ENCODE measurements around the gene NAPSA. TPM values are rescaled to one million over a fixed set of nuclear protein-coding genes. Genes with fewer than 3 reads are reported as not detected.

NAPSA gene
- polyA plus RNA-seq, 1 of the 3 experiments (the other 2 are of a cell fraction) = 0.43 TPM

GRCh38 chr19:50387868-50388245 is 22.4 kb upstream of the NAPSA start:
- no peak for DNase-seq
- Histone ChIP-seq H3K4me3 (ENCODE audit: low read depth in 2 of 2, low read length in 1 of 2) (no peak overlapping the region), H3K36me3 (replicated peaks in 1 of 2; ENCODE audit: control insufficient read depth in 1 of 2, insufficient read depth in 2 of 2, low read length in 1 of 2) (peaks cover 10 to 13% of the 10 kb centered on the region in 2 experiments), H3K4me2 (no peak overlapping the region), H3K4me1 (ENCODE audit: control insufficient read depth in 1 of 2, insufficient read depth in 2 of 2, low read depth in 1 of 2, low read length in 1 of 2) (peaks cover 0 to 13% of the 10 kb centered on the region in 2 experiments; a peak in 1 of 4 replicates), H3K9me3 (no peaks in the 10 kb centered on the region), H3K79me2 (ENCODE audit: insufficient read depth) (peaks cover 72% of the 10 kb centered on the region), H3K27ac (ENCODE audit: low read depth in 2 of 2, low read length in 1 of 2) (no peak overlapping the region), H4K20me1 (ENCODE audit: insufficient read depth) (0 out of 2 replicates have a peak, but pooled peaks cover 2% of the 10 kb centered on the region), H3K9ac (no peak overlapping the region), H3K27me3 (ENCODE audit: insufficient read depth) (no peaks in the 10 kb centered on the region), H3F3A (replicated peaks; ENCODE audit: insufficient read depth) (peaks cover 14% of the 10 kb centered on the region), H2AFZ (ENCODE audit: low read depth) (no peak overlapping the region), H3K9me2 (no peaks in the 10 kb centered on the region)
- TF ChIP-seq RAD21 (IDR thresholded peaks at IDR 0.05; ENCODE audit: low read length) (no peak), YY1 (IDR thresholded peaks at IDR 0.05; ENCODE audit: low read depth) (no peak), TEAD4 (IDR thresholded peaks at IDR 0.05; ENCODE audit: borderline replicate concordance, insufficient read depth) (no peak), MXI1 (IDR thresholded peaks at IDR 0.05; ENCODE audit: low read depth, low read length) (no peak), FOXM1 (IDR thresholded peaks at IDR 0.05; ENCODE audit: low read depth) (no peak), RFX5 (IDR thresholded peaks at IDR 0.05; ENCODE audit: low read length) (no peak)
- TF ChIP-seq, protein P1, sequence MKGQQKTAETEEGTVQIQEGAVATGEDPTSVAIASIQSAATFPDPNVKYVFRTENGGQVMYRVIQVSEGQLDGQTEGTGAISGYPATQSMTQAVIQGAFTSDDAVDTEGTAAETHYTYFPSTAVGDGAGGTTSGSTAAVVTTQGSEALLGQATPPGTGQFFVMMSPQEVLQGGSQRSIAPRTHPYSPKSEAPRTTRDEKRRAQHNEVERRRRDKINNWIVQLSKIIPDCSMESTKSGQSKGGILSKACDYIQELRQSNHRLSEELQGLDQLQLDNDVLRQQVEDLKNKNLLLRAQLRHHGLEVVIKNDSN (IDR thresholded peaks at IDR 0.05; ENCODE audit: borderline replicate concordance, low read depth) = no peak
- 93% methylated on average over 8 of the region's 8 CpGs for WGBS (ENCODE audit: low lambda C conversion rate)
- POLR2A ChIA-PET = no interaction called here
- CTCF ChIA-PET = interaction anchor here (0.8 to 1.1 kb wide), 2 partner anchors 31 to 78 kb away, joined by 3 read pairs; no protein-coding TSS in a partner anchor

GRCh38 chr19:50387176-50387867 is 21.9 kb upstream of the NAPSA start:
- DNase-seq = no peak
- WGBS (ENCODE audit: low lambda C conversion rate) = 93% methylated on average over 21 of the region's 21 CpGs

More at GRCh38 chr19:50387176-50387867, 21.9 kb upstream of the NAPSA start:
- ChIA-PET POLR2A (no interaction called here), CTCF (interaction anchor here (0.9 to 1.1 kb wide), 2 partner anchors 30 to 74 kb away, joined by 3 read pairs; no protein-coding TSS in a partner anchor)
- H4K20me1 ChIP-seq (ENCODE audit: insufficient read depth) = no peaks in the 10 kb centered on the region
- H3K79me2 ChIP-seq (ENCODE audit: insufficient read depth) = peaks cover 67% of the 10 kb centered on the region
- no peak overlapping the region for H3K9ac ChIP-seq
- H3F3A ChIP-seq (replicated peaks; ENCODE audit: insufficient read depth) = peaks cover 17% of the 10 kb centered on the region
- no peak overlapping the region for H2AFZ ChIP-seq (ENCODE audit: low read depth)
- H3K9me3 ChIP-seq = no peaks in the 10 kb centered on the region
- H3K4me3 ChIP-seq (ENCODE audit: low read depth in 2 of 2, low read length in 1 of 2) = no peak overlapping the region
- H3K4me2 ChIP-seq = no peak overlapping the region
- no peaks in the 10 kb centered on the region for H3K27me3 ChIP-seq (ENCODE audit: insufficient read depth)
- H3K27ac ChIP-seq (ENCODE audit: low read depth in 2 of 2, low read length in 1 of 2) = no peak overlapping the region
- TF ChIP-seq, protein P2, sequence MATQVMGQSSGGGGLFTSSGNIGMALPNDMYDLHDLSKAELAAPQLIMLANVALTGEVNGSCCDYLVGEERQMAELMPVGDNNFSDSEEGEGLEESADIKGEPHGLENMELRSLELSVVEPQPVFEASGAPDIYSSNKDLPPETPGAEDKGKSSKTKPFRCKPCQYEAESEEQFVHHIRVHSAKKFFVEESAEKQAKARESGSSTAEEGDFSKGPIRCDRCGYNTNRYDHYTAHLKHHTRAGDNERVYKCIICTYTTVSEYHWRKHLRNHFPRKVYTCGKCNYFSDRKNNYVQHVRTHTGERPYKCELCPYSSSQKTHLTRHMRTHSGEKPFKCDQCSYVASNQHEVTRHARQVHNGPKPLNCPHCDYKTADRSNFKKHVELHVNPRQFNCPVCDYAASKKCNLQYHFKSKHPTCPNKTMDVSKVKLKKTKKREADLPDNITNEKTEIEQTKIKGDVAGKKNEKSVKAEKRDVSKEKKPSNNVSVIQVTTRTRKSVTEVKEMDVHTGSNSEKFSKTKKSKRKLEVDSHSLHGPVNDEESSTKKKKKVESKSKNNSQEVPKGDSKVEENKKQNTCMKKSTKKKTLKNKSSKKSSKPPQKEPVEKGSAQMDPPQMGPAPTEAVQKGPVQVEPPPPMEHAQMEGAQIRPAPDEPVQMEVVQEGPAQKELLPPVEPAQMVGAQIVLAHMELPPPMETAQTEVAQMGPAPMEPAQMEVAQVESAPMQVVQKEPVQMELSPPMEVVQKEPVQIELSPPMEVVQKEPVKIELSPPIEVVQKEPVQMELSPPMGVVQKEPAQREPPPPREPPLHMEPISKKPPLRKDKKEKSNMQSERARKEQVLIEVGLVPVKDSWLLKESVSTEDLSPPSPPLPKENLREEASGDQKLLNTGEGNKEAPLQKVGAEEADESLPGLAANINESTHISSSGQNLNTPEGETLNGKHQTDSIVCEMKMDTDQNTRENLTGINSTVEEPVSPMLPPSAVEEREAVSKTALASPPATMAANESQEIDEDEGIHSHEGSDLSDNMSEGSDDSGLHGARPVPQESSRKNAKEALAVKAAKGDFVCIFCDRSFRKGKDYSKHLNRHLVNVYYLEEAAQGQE (IDR thresholded peaks at IDR 0.05; ENCODE audit: low read depth, low read length) = no peak
- TF ChIP-seq TCF12 (IDR thresholded peaks at IDR 0.05) (no peak), RFX5 (IDR thresholded peaks at IDR 0.05; ENCODE audit: low read length) (no peak), POLR2AphosphoS5 (IDR thresholded peaks at IDR 0.05; ENCODE audit: low read depth, low read length) (no peak)
- TF ChIP-seq, protein P1 (IDR thresholded peaks at IDR 0.05; ENCODE audit: borderline replicate concordance, low read depth) = no peak
- H3K36me3 ChIP-seq (replicated peaks in 1 of 2; ENCODE audit: control insufficient read depth in 1 of 2, insufficient read depth in 2 of 2, low read length in 1 of 2) = peaks cover 8 to 16% of the 10 kb centered on the region in 2 experiments
- no peaks in the 10 kb centered on the region for H3K9me2 ChIP-seq
- H3K4me1 ChIP-seq (ENCODE audit: control insufficient read depth in 1 of 2, insufficient read depth in 2 of 2, low read depth in 1 of 2, low read length in 1 of 2) = peaks cover 0 to 13% of the 10 kb centered on the region in 2 experiments; a peak in 1 of 4 replicates
